ENCODE results near the gene PLPP7. TPM values are rescaled to one million over a fixed set of nuclear protein-coding genes. Genes with fewer than 3 reads are reported as not detected.
"Not testable (repeated sequence)": the region's sequence is repeated elsewhere in the genome, so short reads cannot be mapped to it uniquely, and the experiment has no call there.

The PLPP7 gene
- total and polyA plus RNA-seq, 11 donors, result 56.1 to 293 (median 109) TPM

DNA sequence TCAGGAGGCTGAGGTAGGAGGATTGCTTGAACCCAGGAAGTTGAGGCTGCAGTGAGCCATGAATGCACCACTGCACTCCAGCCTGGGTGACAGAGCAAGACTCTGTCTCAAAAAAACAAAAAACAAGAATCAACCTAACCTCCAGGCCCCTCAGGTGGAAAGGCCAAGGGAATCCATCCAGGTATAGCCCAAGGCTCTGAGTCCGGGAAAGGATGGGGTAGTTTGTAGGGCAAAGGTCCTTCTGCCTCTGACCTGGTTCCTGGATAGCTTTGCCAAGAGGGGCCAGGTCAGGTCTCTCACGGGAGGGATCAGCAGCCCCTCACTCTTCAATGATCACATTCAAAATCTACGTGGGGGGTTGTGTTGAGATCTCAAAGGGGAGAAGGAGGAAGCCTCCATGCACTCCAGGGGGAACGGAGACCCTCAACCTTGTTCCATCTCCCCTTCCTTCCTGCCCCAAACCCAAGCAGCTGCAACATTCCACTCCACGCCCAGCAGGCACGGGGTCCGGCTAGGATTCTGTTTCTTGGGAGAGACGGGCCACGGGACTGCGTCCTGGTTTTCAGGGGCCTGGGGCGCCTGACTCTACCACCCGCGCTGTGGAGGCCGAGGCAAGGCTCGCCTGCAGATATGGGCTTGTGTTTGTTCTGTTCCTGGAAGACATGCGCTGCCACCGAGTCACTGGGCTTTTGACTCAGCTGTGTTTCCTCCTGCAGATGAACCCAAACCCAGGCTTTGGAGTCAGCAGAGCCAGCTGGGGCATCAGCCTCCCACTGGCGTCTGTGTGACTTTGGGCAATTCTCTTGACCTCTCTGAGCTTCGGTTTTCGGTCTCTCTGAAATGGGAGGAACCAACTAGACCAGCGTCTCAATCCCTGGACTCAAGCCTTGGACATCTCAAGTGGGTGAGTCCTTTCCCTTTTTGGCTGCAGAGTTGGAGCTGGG is 35.5 kb downstream of the PLPP7 start:
- Histone ChIP-seq H3K9me3 (no peaks in the 10 kb centered on the region), H3K36me3 (no peaks in the 10 kb centered on the region), H3K4me3 (no peak overlapping the region), H3K4me1 (peaks cover 0 to 11% (median 4%) of the 10 kb centered on the region in 12 donors), H3K27ac (peak overlapping the region in 1 of 12 donors; percentile 9), H3K27me3 (no peaks in the 10 kb centered on the region)
- no peak for TF ChIP-seq POLR2A (IDR thresholded peaks at IDR 0.05)
- TF ChIP-seq, protein P1, sequence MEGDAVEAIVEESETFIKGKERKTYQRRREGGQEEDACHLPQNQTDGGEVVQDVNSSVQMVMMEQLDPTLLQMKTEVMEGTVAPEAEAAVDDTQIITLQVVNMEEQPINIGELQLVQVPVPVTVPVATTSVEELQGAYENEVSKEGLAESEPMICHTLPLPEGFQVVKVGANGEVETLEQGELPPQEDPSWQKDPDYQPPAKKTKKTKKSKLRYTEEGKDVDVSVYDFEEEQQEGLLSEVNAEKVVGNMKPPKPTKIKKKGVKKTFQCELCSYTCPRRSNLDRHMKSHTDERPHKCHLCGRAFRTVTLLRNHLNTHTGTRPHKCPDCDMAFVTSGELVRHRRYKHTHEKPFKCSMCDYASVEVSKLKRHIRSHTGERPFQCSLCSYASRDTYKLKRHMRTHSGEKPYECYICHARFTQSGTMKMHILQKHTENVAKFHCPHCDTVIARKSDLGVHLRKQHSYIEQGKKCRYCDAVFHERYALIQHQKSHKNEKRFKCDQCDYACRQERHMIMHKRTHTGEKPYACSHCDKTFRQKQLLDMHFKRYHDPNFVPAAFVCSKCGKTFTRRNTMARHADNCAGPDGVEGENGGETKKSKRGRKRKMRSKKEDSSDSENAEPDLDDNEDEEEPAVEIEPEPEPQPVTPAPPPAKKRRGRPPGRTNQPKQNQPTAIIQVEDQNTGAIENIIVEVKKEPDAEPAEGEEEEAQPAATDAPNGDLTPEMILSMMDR (IDR thresholded peaks at IDR 0.05), result no peak
- intact Hi-C loops (cut with DNase I), result no loop called here
- WGBS, 4 donors, result 87 to 92% (median 88%) methylated on average over 17 to 21 of the region's 21 CpGs
- ATAC-seq, result peak in 1 of 4 donors; percentile 11
- DNase-seq, result peak in 3 of 5 donors; percentile 19 to 37 (median 34)

DNA sequence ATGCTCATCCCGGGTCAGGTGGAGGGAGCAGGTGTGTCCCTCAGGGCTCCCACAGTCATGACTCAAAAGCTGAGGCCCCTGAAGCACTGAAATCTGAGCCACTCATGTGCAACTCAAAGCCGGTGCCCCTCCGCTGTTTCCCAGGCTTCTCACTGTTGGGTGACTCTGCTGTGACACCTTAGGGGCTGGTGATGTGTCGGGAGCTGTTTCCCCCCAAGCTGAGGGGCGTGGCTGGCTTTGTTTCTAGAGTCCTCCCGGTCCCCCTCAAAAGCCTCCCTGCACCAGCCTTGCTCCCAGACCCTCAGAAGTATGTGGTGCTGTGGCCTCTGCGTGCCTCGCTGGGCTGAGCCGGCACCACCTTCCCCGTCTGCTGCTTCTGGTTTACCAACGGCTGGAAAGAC is 39.7 kb downstream of the PLPP7 start:
- TF ChIP-seq, protein P1 (IDR thresholded peaks at IDR 0.05), result no peak
- TF ChIP-seq POLR2A (IDR thresholded peaks at IDR 0.05), result no peak
- Histone ChIP-seq H3K36me3 (no peaks in the 10 kb centered on the region), H3K27me3 (no peaks in the 10 kb centered on the region), H3K4me3 (no peak overlapping the region), H3K27ac (no peak overlapping the region), H3K4me1 (peaks cover 0 to 22% (median 7%) of the 10 kb centered on the region in 12 donors), H3K9me3 (no peaks in the 10 kb centered on the region)
- intact Hi-C loops (cut with DNase I), result no loop called here
- WGBS, 4 donors, result 89 to 93% (median 89%) methylated on average over 9 to 11 of the region's 11 CpGs
- ATAC-seq (no peak), DNase-seq (no peak)

DNA sequence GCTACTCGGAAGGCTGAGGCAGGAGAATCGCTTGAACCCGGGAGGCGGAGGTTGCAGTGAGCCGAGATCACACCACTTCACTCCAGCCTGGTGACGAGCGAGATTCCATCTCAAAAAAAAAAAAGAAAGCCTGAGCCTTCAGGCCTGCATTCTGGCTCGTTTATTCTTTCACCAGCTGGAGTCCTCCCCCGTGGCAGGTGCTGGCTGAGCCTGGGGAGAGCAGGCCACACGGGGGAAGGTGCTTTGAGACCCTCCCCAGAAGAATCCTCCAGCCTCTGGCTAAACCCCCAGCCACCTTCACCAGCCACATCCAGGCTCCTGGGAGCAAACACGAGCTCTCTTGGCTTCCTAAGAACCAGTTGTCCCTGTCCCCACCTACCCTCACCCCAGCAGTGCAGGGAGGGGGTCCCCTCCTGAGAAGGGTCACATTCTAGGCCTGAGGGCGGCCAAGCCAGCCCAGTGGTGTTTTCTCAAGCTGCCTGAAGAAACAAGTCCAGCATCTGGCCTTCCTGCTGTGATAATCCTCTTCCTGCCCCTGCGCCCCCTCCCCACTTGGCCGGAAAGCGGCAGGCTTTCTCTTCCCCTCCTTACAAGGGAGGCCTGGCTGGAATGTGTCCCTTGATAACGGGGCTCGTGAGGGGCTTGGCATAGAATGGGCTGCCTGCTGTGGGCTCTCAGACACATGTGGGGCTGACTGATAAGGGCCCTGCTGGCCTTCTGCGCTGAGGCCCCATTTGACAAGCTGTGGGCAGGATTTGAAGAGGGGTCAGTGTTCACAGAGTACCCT is 41.5 kb downstream of the PLPP7 start:
- peak in 2 of 5 donors; percentile 69 to 70 for DNase-seq
- peak in 3 of 4 donors; percentile 16 to 57 (median 35) for ATAC-seq
- WGBS, 4 donors, result 28 to 47% (median 32%) methylated on average over 16 to 18 of the region's 18 CpGs

DNA sequence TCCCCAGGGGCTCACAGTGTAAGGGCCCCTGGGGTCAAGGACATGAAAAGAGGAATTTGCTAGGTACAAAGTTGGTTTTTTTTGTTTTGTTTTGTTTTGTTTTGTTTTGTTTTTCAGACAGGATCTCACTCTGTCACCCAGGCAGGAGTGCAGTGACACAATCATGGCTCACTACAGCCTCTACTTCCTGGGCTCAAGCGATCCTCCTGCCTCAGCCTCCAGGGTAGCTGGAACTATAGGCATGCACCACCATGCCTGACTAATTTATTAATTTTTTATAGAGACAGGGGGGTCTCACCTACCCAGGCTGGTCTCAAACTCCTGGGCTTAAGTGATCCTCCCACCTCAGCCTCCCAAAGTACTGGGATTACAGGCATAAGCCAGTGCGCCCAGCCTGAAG is 42.5 kb downstream of the PLPP7 start:
- WGBS, 4 donors, result 81 to 100% (median 99%) methylated on average over 2 of the region's 2 CpGs
- H3K36me3 ChIP-seq, ATAC-seq, H3K4me3 ChIP-seq, H3K9me3 ChIP-seq, H3K27me3 ChIP-seq: not testable (repeated sequence)
- Histone ChIP-seq H3K27ac (peak overlapping the region in 5 of 12 donors; percentile 78 to 93 (median 87)), H3K4me1 (peaks cover 0 to 34% (median 15%) of the 10 kb centered on the region in 12 donors)
- intact Hi-C loops (cut with DNase I), result loop anchor here (5.0 to 10.0 kb wide), 11 partner anchors 35 to 277 kb away; partner anchors contain the start of genes FAM78A (in 4 of the 10) and PLPP7 (in 1 of the 10)
- peak in 1 of 5 donors; percentile 6 for DNase-seq

More for the DNA sequence above, 41.5 kb downstream of the PLPP7 start:
- H3K4me3 ChIP-seq, result no peak overlapping the region
- H3K4me1 ChIP-seq, result peaks cover 0 to 33% (median 15%) of the 10 kb centered on the region in 12 donors
- intact Hi-C loops (cut with DNase I), result loop anchor here (5.0 to 10.0 kb wide), 11 partner anchors 34 to 276 kb away; partner anchors contain the start of genes FAM78A (in 4 of the 10) and PLPP7 (in 1 of the 10)
- H3K9me3 ChIP-seq, result no peaks in the 10 kb centered on the region
- H3K27me3 ChIP-seq, result no peaks in the 10 kb centered on the region
- TF ChIP-seq, protein P1 (IDR thresholded peaks at IDR 0.05), result no peak
- TF ChIP-seq POLR2A (IDR thresholded peaks at IDR 0.05), result no peak
- peak overlapping the region in 10 of 12 donors; percentile 8 to 93 (median 76) for H3K27ac ChIP-seq
- H3K36me3 ChIP-seq, result no peaks in the 10 kb centered on the region

All from heart left ventricle (tissue), 16 donors.